Measurements from ENCODE around the gene CDK17. TPM values are rescaled to one million over a fixed set of nuclear protein-coding genes. Genes with fewer than 3 reads are reported as not detected.

The CDK17 gene
- total RNA-seq, 1 donor from 2014 or later = 33.8 TPM

DNA sequence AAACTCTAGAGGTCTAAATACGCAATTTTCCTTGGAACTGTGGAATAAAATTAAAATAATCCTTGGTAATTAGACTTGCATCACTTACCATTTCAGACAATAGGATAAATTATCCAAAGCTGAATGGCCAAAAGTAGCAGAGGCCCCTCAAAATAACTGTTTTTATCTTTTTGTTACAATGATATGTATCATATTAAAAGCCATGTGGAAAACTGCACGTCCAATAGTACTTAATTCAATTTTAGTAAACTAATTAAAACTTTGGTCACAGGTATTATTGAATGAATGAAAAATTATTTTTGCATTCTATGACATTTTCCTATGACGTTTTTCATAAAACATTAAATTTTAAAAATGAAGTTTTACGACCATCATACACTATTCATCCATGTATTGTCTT, 98.5 kb downstream of the CDK17 start:
- TF ChIP-seq, protein P1, sequence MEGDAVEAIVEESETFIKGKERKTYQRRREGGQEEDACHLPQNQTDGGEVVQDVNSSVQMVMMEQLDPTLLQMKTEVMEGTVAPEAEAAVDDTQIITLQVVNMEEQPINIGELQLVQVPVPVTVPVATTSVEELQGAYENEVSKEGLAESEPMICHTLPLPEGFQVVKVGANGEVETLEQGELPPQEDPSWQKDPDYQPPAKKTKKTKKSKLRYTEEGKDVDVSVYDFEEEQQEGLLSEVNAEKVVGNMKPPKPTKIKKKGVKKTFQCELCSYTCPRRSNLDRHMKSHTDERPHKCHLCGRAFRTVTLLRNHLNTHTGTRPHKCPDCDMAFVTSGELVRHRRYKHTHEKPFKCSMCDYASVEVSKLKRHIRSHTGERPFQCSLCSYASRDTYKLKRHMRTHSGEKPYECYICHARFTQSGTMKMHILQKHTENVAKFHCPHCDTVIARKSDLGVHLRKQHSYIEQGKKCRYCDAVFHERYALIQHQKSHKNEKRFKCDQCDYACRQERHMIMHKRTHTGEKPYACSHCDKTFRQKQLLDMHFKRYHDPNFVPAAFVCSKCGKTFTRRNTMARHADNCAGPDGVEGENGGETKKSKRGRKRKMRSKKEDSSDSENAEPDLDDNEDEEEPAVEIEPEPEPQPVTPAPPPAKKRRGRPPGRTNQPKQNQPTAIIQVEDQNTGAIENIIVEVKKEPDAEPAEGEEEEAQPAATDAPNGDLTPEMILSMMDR (IDR thresholded peaks at IDR 0.05) = no peak
- Mint-ChIP-seq H3K36me3 (ENCODE audit: unreplicated experiment) (peaks cover 28% of the 10 kb centered on the region), H3K27me3 (ENCODE audit: unreplicated experiment) (no peaks in the 10 kb centered on the region), H3K9me3 (ENCODE audit: unreplicated experiment) (no peaks in the 10 kb centered on the region), H3K27ac (ENCODE audit: unreplicated experiment) (no peak overlapping the region), H3K4me1 (ENCODE audit: unreplicated experiment) (peaks cover 5% of the 10 kb centered on the region), H3K4me3 (ENCODE audit: unreplicated experiment) (no peak overlapping the region)
- DNase-seq (ENCODE audit: extremely low spot score, unreplicated experiment) = no peak

- Mint-ChIP-seq H3K4me3 (ENCODE audit: unreplicated experiment) (no peak overlapping the region), H3K36me3 (ENCODE audit: unreplicated experiment) (peaks cover 28% of the 10 kb centered on the region), H3K27me3 (ENCODE audit: unreplicated experiment) (no peaks in the 10 kb centered on the region), H3K4me1 (ENCODE audit: unreplicated experiment) (peaks cover 10% of the 10 kb centered on the region), H3K9me3 (ENCODE audit: unreplicated experiment) (no peaks in the 10 kb centered on the region), H3K27ac (ENCODE audit: unreplicated experiment) (no peak overlapping the region)
- DNase-seq (ENCODE audit: extremely low spot score, unreplicated experiment) = no peak
- TF ChIP-seq, protein P1 (IDR thresholded peaks at IDR 0.05) = no peak
Measured at GRCh38 chr12:96300064-96300463, 100.2 kb downstream of the CDK17 start.

GRCh38 chr12:96297504-96297903, 102.7 kb downstream of the CDK17 start:
- H3K9me3 Mint-ChIP-seq (ENCODE audit: unreplicated experiment) = no peaks in the 10 kb centered on the region
- peaks cover 4% of the 10 kb centered on the region for H3K4me1 Mint-ChIP-seq (ENCODE audit: unreplicated experiment)
- H3K4me3 Mint-ChIP-seq (ENCODE audit: unreplicated experiment) = no peak overlapping the region
- H3K36me3 Mint-ChIP-seq (ENCODE audit: unreplicated experiment) = peaks cover 34% of the 10 kb centered on the region
- TF ChIP-seq, protein P1 (IDR thresholded peaks at IDR 0.05) = no peak
- no peak overlapping the region for H3K27ac Mint-ChIP-seq (ENCODE audit: unreplicated experiment)
- H3K27me3 Mint-ChIP-seq (ENCODE audit: unreplicated experiment) = no peaks in the 10 kb centered on the region
- DNase-seq (ENCODE audit: extremely low spot score, unreplicated experiment) = no peak

DNA sequence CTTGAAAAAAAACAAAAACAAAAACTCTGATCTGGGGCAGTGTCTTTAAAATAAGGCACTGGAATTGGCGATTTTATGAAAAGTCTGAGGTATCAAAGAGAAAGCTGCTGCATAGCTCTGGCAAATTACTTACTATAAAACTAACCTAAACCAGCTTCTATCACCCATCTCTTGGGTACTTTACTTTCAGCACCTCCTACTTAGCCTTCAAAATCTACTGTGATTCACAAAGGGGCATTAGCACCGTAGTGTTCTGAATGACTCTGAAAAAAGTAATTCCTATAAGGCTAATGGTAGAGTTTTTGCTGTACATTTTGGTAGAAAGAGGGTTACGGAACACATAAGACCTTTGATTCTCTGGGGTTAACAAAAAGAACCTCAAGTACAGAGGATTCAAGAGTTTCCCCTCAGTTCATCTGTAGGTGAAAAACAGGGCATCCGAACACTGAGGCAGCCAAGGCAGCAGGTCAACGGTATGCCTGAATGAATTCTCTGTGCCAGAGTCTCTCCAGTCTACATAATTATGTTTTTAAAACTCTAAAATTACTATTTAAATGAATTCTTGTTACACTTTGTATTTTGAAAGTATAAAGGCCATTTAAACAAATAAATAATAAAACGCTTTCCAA, 104.6 kb downstream of the CDK17 start:
- TF ChIP-seq, protein P1 (IDR thresholded peaks at IDR 0.05) = no peak
- Mint-ChIP-seq H3K27ac (ENCODE audit: unreplicated experiment) (no peak overlapping the region), H3K4me3 (ENCODE audit: unreplicated experiment) (no peak overlapping the region), H3K4me1 (ENCODE audit: unreplicated experiment) (peaks cover 4% of the 10 kb centered on the region), H3K27me3 (ENCODE audit: unreplicated experiment) (no peaks in the 10 kb centered on the region), H3K9me3 (ENCODE audit: unreplicated experiment) (no peaks in the 10 kb centered on the region), H3K36me3 (ENCODE audit: unreplicated experiment) (peaks cover 40% of the 10 kb centered on the region)
- DNase-seq (ENCODE audit: extremely low spot score, unreplicated experiment) = no peak

- Mint-ChIP-seq H3K27ac (ENCODE audit: unreplicated experiment) (no peak overlapping the region), H3K36me3 (ENCODE audit: unreplicated experiment) (peaks cover 40% of the 10 kb centered on the region), H3K4me1 (ENCODE audit: unreplicated experiment) (peaks cover 4% of the 10 kb centered on the region), H3K9me3 (ENCODE audit: unreplicated experiment) (no peaks in the 10 kb centered on the region), H3K27me3 (ENCODE audit: unreplicated experiment) (no peaks in the 10 kb centered on the region), H3K4me3 (ENCODE audit: unreplicated experiment) (no peak overlapping the region)
- DNase-seq (ENCODE audit: extremely low spot score, unreplicated experiment) = no peak
- TF ChIP-seq, protein P1 (IDR thresholded peaks at IDR 0.05) = no peak
Measured at GRCh38 chr12:96294831-96295230, 105.4 kb downstream of the CDK17 start.
